ENCODE results near the gene LENG1. TPM values are rescaled to one million over a fixed set of nuclear protein-coding genes. Genes with fewer than 3 reads are reported as not detected.

LENG1 gene
- total and polyA plus RNA-seq, 2 experiments from 2014 or later = 8.4 to 15.0 TPM

GRCh38 chr19:54145541-54146158, 13.9 kb downstream of the LENG1 start:
- Histone ChIP-seq H3K27ac (no peak overlapping the region), H3K4me3 (no peak overlapping the region), H4K20me1 (ENCODE audit: insufficient read depth, poor library complexity, severe bottlenecking) (peaks cover 31% of the 10 kb centered on the region), H3K4me2 (no peak overlapping the region), H3K4me1 (ENCODE audit: insufficient read depth) (no peaks in the 10 kb centered on the region), H2AFZ (no peak overlapping the region), H3K79me2 (peaks cover 21% of the 10 kb centered on the region), H3K9me3 (ENCODE audit: low read depth) (no peaks in the 10 kb centered on the region), H3K36me3 (replicated peaks; ENCODE audit: insufficient read depth, low read depth) (peaks cover 7% of the 10 kb centered on the region), H3K27me3 (no peaks in the 10 kb centered on the region), H3K9me2 (replicated peaks; ENCODE audit: insufficient read depth) (no peaks in the 10 kb centered on the region)
- no peak for DNase-seq (ENCODE audit: low spot score)
- 98% methylated on average over 22 of the region's 28 CpGs for WGBS (ENCODE audit: low lambda C conversion rate, missing lambda C conversion rate)
- no peak for TF ChIP-seq CTCF (IDR thresholded peaks at IDR 0.05; ENCODE audit: poor library complexity)
- no peak for TF ChIP-seq EZH2 (IDR thresholded peaks at IDR 0.05; ENCODE audit: borderline replicate concordance)
- no peak for TF ChIP-seq EZH2phosphoT487 (IDR thresholded peaks at IDR 0.05; ENCODE audit: low read depth, severe bottlenecking, unreplicated experiment)

GRCh38 chr19:54142166-54142780, 17.2 kb downstream of the LENG1 start:
- 96% methylated on average over 7 of the region's 7 CpGs for WGBS (ENCODE audit: low lambda C conversion rate, missing lambda C conversion rate)
- Histone ChIP-seq H3K4me3 (no peak overlapping the region), H3K4me1 (ENCODE audit: insufficient read depth) (peaks cover 4% of the 10 kb centered on the region), H3K27ac (no peak overlapping the region), H3K9me3 (ENCODE audit: low read depth) (no peaks in the 10 kb centered on the region), H3K36me3 (replicated peaks; ENCODE audit: insufficient read depth, low read depth) (peaks cover 7% of the 10 kb centered on the region), H3K9me2 (replicated peaks; ENCODE audit: insufficient read depth) (no peaks in the 10 kb centered on the region), H3K4me2 (no peak overlapping the region), H3K27me3 (no peaks in the 10 kb centered on the region), H2AFZ (no peak overlapping the region), H3K79me2 (peaks cover 51% of the 10 kb centered on the region), H4K20me1 (ENCODE audit: insufficient read depth, poor library complexity, severe bottlenecking) (peaks cover 57% of the 10 kb centered on the region)
- no peak for DNase-seq (ENCODE audit: low spot score)
- TF ChIP-seq CTCF (IDR thresholded peaks at IDR 0.05; ENCODE audit: poor library complexity) (no peak), EZH2phosphoT487 (IDR thresholded peaks at IDR 0.05; ENCODE audit: low read depth, severe bottlenecking, unreplicated experiment) (no peak), EZH2 (IDR thresholded peaks at IDR 0.05; ENCODE audit: borderline replicate concordance) (no peak)

- Histone ChIP-seq H3K4me1 (ENCODE audit: insufficient read depth) (peaks cover 4% of the 10 kb centered on the region), H3K27ac (no peak overlapping the region), H3K4me2 (no peak overlapping the region), H4K20me1 (ENCODE audit: insufficient read depth, poor library complexity, severe bottlenecking) (peaks cover 57% of the 10 kb centered on the region), H2AFZ (no peak overlapping the region), H3K9me2 (replicated peaks; ENCODE audit: insufficient read depth) (no peaks in the 10 kb centered on the region), H3K4me3 (no peak overlapping the region), H3K79me2 (peaks cover 51% of the 10 kb centered on the region), H3K36me3 (replicated peaks; ENCODE audit: insufficient read depth, low read depth) (peaks cover 7% of the 10 kb centered on the region), H3K27me3 (no peaks in the 10 kb centered on the region), H3K9me3 (ENCODE audit: low read depth) (no peaks in the 10 kb centered on the region)
- 92% methylated on average over 3 of the region's 3 CpGs for WGBS (ENCODE audit: low lambda C conversion rate, missing lambda C conversion rate)
- TF ChIP-seq EZH2 (IDR thresholded peaks at IDR 0.05; ENCODE audit: borderline replicate concordance) (no peak), CTCF (IDR thresholded peaks at IDR 0.05; ENCODE audit: poor library complexity) (no peak), EZH2phosphoT487 (IDR thresholded peaks at IDR 0.05; ENCODE audit: low read depth, severe bottlenecking, unreplicated experiment) (no peak)
- DNase-seq (ENCODE audit: low spot score) = no peak
Measured at GRCh38 chr19:54141356-54141755, 18.2 kb downstream of the LENG1 start.

Measured in hepatocyte (in vitro differentiated cells).